ENCODE results near the gene DNAH2. TPM values are rescaled to one million over a fixed set of nuclear protein-coding genes. Genes with fewer than 3 reads are reported as not detected.

The DNAH2 gene
- total and polyA plus RNA-seq, 2 of the 13 experiments (the other 11 are each of a cell fraction or from before 2014, with no cell fraction given) = not detected

GRCh38 chr17:7836596-7837407 lies 119.3 kb downstream of the DNAH2 start:
- no peak overlapping the region for H2AFZ ChIP-seq (ENCODE audit: low read length)
- in situ Hi-C loops (cut with HindIII; ENCODE audit: extremely low pct_ligation_motif_present, low pct_unique_long_range_greater_than_20kb) = no loop called here
- H3K27me3 ChIP-seq (ENCODE audit: control insufficient read depth in 1 of 2, insufficient read depth in 2 of 2, low read length in 2 of 2) = peaks cover 0 to 2% of the 10 kb centered on the region in 2 experiments; a peak in 1 of 5 replicates
- H3K9ac ChIP-seq (ENCODE audit: insufficient read depth, low read depth, low read length) = peak overlapping the region; percentile 89
- FAIRE-seq = peak; percentile 99
- peak overlapping the region; percentile 71 for H3K4me2 ChIP-seq (ENCODE audit: low read depth, low read length)
- peaks cover 59% of the 10 kb centered on the region for H3K4me1 ChIP-seq (ENCODE audit: insufficient read depth, low read length)
- 0 out of 5 replicates have a peak, but pooled peaks cover 0 to 5% of the 10 kb centered on the region in 2 experiments for H3K36me3 ChIP-seq (replicated peaks in 1 of 2; ENCODE audit: control insufficient read depth in 1 of 2, insufficient read depth in 2 of 2, low read length in 2 of 2)
- peak overlapping the region; percentile 84 to 93 (median 92) for H3K4me3 ChIP-seq (replicated peaks in 1 of 3; ENCODE audit: insufficient read depth in 1 of 3, low read depth in 2 of 3, low read length in 3 of 3)
- ChIA-PET POLR2A (interaction anchor here (0.6 to 8.2 kb wide), 18 partner anchors 7 to 458 kb away, joined by 3 to 159 read pairs (median 4); partner anchors contain the start of genes CD68, CHD3, CNTROB and CYB5D1), CTCF (ENCODE audit: low intra/inter-chr PET ratio, low total read pairs) (no interaction called here)
- ATAC-seq = peak; percentile 19
- BruUV-seq (replicated peaks) = TSS peak; percentile 63
- under 1% methylated on average over 16 of the region's 19 CpGs for WGBS (ENCODE audit: low lambda C conversion rate)
- peaks cover 29% of the 10 kb centered on the region for H3K79me2 ChIP-seq (ENCODE audit: insufficient read depth, low read length)
- H3K9me3 ChIP-seq (ENCODE audit: low read length) = no peaks in the 10 kb centered on the region
- H4K20me1 ChIP-seq (ENCODE audit: insufficient read depth, low read length) = peaks cover 9% of the 10 kb centered on the region; the same call in 1 of the 2 replicates
- peak overlapping the region; percentile 92 for H3K27ac ChIP-seq (ENCODE audit: extremely low read length, insufficient read depth, low read length)
- intact Hi-C loops (cut with micrococcal nuclease; ENCODE audit: unreplicated experiment) = loop anchor here (2.0 kb wide), 1 partner anchor 20 kb away; the partner anchor contains the start of gene NAA38
- peak; percentile 99 for DNase-seq (ENCODE audit: low spot score)
- TF ChIP-seq RXRB (CRISPR knock-in tag; IDR thresholded peaks at IDR 0.05; ENCODE audit: borderline replicate concordance) (peak; percentile 96), SNAPC4 (CRISPR knock-in tag; IDR thresholded peaks at IDR 0.05) (peak; percentile 90; the same call in 1 of the 2 replicates), ZNF207 (IDR thresholded peaks at IDR 0.05; ENCODE audit: borderline replicate concordance) (no peak), IRF2 (CRISPR knock-in tag; IDR thresholded peaks at IDR 0.05) (peak; percentile 97), ZNF709 (CRISPR knock-in tag; IDR thresholded peaks at IDR 0.05) (no peak), ZNF430 (CRISPR knock-in tag; IDR thresholded peaks at IDR 0.05) (peak; percentile 90), NKX3-1 (CRISPR knock-in tag; IDR thresholded peaks at IDR 0.05) (no peak), NONO (IDR thresholded peaks at IDR 0.05) (no peak), NONO (CRISPR knock-in tag; conservative IDR thresholded peaks at IDR 0.05) (peak; percentile 98), ATF5 (CRISPR knock-in tag; IDR thresholded peaks at IDR 0.05; ENCODE audit: low read depth) (0 out of 2 replicates have a peak, but pooled peaks have one; percentile 37), ZFAT (CRISPR knock-in tag; conservative IDR thresholded peaks at IDR 0.05) (no peak), ZNF12 (CRISPR knock-in tag; IDR thresholded peaks at IDR 0.05) (0 out of 2 replicates have a peak, but pooled peaks have one; percentile 53), SALL2 (CRISPR knock-in tag; IDR thresholded peaks at IDR 0.05) (0 out of 2 replicates have a peak, but pooled peaks have one; percentile 66), ZNF484 (CRISPR knock-in tag; IDR thresholded peaks at IDR 0.05; ENCODE audit: borderline replicate concordance, low read depth) (no peak)
- TF ChIP-seq, protein P1, sequence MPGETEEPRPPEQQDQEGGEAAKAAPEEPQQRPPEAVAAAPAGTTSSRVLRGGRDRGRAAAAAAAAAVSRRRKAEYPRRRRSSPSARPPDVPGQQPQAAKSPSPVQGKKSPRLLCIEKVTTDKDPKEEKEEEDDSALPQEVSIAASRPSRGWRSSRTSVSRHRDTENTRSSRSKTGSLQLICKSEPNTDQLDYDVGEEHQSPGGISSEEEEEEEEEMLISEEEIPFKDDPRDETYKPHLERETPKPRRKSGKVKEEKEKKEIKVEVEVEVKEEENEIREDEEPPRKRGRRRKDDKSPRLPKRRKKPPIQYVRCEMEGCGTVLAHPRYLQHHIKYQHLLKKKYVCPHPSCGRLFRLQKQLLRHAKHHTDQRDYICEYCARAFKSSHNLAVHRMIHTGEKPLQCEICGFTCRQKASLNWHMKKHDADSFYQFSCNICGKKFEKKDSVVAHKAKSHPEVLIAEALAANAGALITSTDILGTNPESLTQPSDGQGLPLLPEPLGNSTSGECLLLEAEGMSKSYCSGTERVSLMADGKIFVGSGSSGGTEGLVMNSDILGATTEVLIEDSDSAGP (CRISPR knock-in tag; IDR thresholded peaks at IDR 0.05; ENCODE audit: borderline replicate concordance) = peak; percentile 99
